RWPE2 (cell line): ENCODE data around the gene ETNK2.

Experiments used
- ATAC-seq: fragments of 200-7000 bp; cut with Tn5 transposase; 3 replicates; pipeline ENCODE4 v1.9.1; 2021; ENCODE audit warnings: low read depth
- DNase-seq: peaks from one replicate; pipeline ENCODE4 v3.0.0-alpha.2; 2020; ENCODE audit warnings: low spot score
- H3K27ac ChIP-seq: fragments of 450-650 bp; 2 replicates; pipeline ENCODE4 v1.5.1; 2017; ENCODE audit warnings: mild to moderate bottlenecking; ENCODE audit not compliant: poor library complexity, severe bottlenecking
- H3K27me3 ChIP-seq: fragments of 250-450 bp; sonication (Bioruptor Pico); 2 replicates; pipeline ENCODE4 v1.5.1; 2021; ENCODE audit warnings: mild to moderate bottlenecking, moderate library complexity; ENCODE audit not compliant: insufficient read depth, poor library complexity, severe bottlenecking
- H3K36me3 ChIP-seq: fragments of 250-450 bp; sonication (Bioruptor Pico); 2 replicates; pipeline ENCODE4 v1.5.1; 2020; ENCODE audit warnings: low read depth, mild to moderate bottlenecking, moderate library complexity
- H3K4me1 ChIP-seq: fragments of 250-450 bp; sonication (Bioruptor Pico); 2 replicates; pipeline ENCODE4 v1.5.1; 2021; ENCODE audit warnings: mild to moderate bottlenecking, moderate library complexity; ENCODE audit not compliant: insufficient read depth, poor library complexity, severe bottlenecking
- H3K4me3 ChIP-seq: fragments of 250-450 bp; sonication (Bioruptor Pico); 2 replicates; pipeline ENCODE4 v1.5.1; 2021; ENCODE audit warnings: mild to moderate bottlenecking, moderate library complexity; ENCODE audit not compliant: severe bottlenecking
- H3K9me3 ChIP-seq: fragments of 250-450 bp; sonication (Bioruptor Pico); 2 replicates; pipeline ENCODE4 v1.5.1; 2021; ENCODE audit warnings: mild to moderate bottlenecking, moderate library complexity; ENCODE audit not compliant: severe bottlenecking
- CTCF ChIP-seq: fragments of 450-650 bp; IDR thresholded peaks from one replicate; pipeline ENCODE4 v1.5.1; 2017; ENCODE audit warnings: mild to moderate bottlenecking, moderate library complexity; ENCODE audit not compliant: poor library complexity, severe bottlenecking

The ETNK2 gene

GRCh38 chr1:204087893-204088528 lies 63.8 kb downstream of the ETNK2 start:
- no peaks in the 10 kb centered on the region for H3K27me3 ChIP-seq
- H3K4me3 ChIP-seq, result no peak overlapping the region
- no peaks in the 10 kb centered on the region for H3K36me3 ChIP-seq
- H3K9me3 ChIP-seq, result no peaks in the 10 kb centered on the region
- peak overlapping the region; percentile 63 for H3K27ac ChIP-seq
- H3K4me1 ChIP-seq, result peaks cover 25% of the 10 kb centered on the region
- no peak for ATAC-seq
- no peak for DNase-seq
- no peak for TF ChIP-seq CTCF

- H3K4me1 ChIP-seq, result peaks cover 25% of the 10 kb centered on the region
- no peak overlapping the region for H3K4me3 ChIP-seq
- H3K36me3 ChIP-seq, result no peaks in the 10 kb centered on the region
- H3K27me3 ChIP-seq, result no peaks in the 10 kb centered on the region
- no peak for ATAC-seq
- H3K27ac ChIP-seq, result peak overlapping the region; percentile 63
- DNase-seq, result no peak
- H3K9me3 ChIP-seq, result no peaks in the 10 kb centered on the region
- TF ChIP-seq CTCF, result no peak
Measured at GRCh38 chr1:204087181-204087892, 64.5 kb downstream of the ETNK2 start.

- no peak for TF ChIP-seq CTCF
Measured at GRCh38 chr1:204085876-204086275, 66.0 kb downstream of the ETNK2 start.

GRCh38 chr1:204084247-204084772 lies 67.5 kb downstream of the ETNK2 start:
- Histone ChIP-seq H3K9me3 (no peaks in the 10 kb centered on the region), H3K27me3 (no peaks in the 10 kb centered on the region), H3K27ac (peak overlapping the region; percentile 23), H3K36me3 (no peaks in the 10 kb centered on the region), H3K4me1 (peaks cover 40% of the 10 kb centered on the region), H3K4me3 (no peak overlapping the region)
- ATAC-seq, result no peak
- DNase-seq, result no peak
- TF ChIP-seq CTCF, result no peak

More at GRCh38 chr1:204085876-204086275, 66.0 kb downstream of the ETNK2 start:
- no peaks in the 10 kb centered on the region for H3K9me3 ChIP-seq
- DNase-seq (no peak), ATAC-seq (no peak)
- H3K4me1 ChIP-seq, result peaks cover 30% of the 10 kb centered on the region
- H3K27me3 ChIP-seq, result no peaks in the 10 kb centered on the region
- H3K27ac ChIP-seq, result no peak overlapping the region
- no peak overlapping the region for H3K4me3 ChIP-seq
- no peaks in the 10 kb centered on the region for H3K36me3 ChIP-seq

GRCh38 chr1:204083491-204083890 lies 68.4 kb downstream of the ETNK2 start:
- no peak overlapping the region for H3K4me3 ChIP-seq
- TF ChIP-seq CTCF, result no peak
- H3K9me3 ChIP-seq, result no peaks in the 10 kb centered on the region
- peaks cover 37% of the 10 kb centered on the region for H3K4me1 ChIP-seq
- ATAC-seq, result no peak
- no peak for DNase-seq
- H3K36me3 ChIP-seq, result no peaks in the 10 kb centered on the region
- no peaks in the 10 kb centered on the region for H3K27me3 ChIP-seq
- peak overlapping the region; percentile 23 for H3K27ac ChIP-seq
